GM18858 (cell line): ENCODE data around the gene CYP3A5.
"Not testable (repeated sequence)": the region's sequence is repeated elsewhere in the genome, so short reads cannot be mapped to it uniquely, and the experiment has no call there.

Source experiments
- ATAC-seq: cut with Tn5 transposase; IDR thresholded peaks from one replicate; pipeline ENCODE4 v1.9.1; 2021; ENCODE audit not compliant: unreplicated experiment

CYP3A5 gene

DNA sequence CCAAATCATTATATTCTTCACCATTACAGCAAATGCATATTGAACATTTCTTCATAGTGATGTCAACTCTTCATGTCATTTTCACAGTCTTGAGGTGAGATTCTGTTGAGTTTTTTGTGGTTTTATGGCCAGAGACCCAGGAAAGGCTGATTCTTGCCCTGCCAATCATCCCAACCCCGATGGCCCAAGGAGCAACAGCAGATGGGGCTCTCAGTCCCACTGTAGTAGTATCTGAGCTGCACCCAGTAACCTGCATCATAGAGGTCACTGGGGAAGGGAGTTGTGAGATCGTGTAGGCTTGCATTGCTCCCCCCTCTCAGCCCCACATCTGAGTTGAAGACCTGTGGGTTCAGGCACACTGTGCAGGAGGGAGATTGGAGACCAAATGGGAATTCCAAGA, 36.3 kb downstream of the CYP3A5 start:
- ATAC-seq: no peak

GRCh38 chr7:99642027-99642426, 37.8 kb downstream of the CYP3A5 start:
- ATAC-seq: no peak

GRCh38 chr7:99639267-99639666, 40.5 kb downstream of the CYP3A5 start:
- no peak for ATAC-seq

- no peak for ATAC-seq
These were observed 41.1 kb downstream of the CYP3A5 start for GRCh38 chr7:99638731-99639130.

GRCh38 chr7:99637414-99637813, 42.4 kb downstream of the CYP3A5 start:
- not testable (repeated sequence) for ATAC-seq

GRCh38 chr7:99631295-99632109, 48.3 kb downstream of the CYP3A5 start:
- no peak for ATAC-seq

DNA sequence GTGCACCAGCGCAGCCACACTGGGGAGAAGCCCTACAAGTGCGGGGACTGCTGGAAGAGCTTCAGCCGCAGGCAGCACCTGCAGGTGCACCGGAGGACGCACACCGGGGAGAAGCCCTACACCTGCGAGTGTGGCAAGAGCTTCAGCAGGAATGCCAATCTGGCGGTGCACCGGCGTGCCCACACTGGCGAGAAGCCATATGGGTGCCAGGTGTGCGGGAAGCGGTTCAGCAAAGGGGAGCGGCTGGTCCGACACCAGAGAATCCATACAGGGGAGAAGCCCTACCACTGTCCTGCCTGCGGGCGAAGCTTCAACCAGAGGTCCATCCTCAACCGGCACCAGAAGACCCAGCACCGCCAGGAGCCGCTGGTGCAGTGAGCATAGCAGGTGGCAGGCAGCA, 50.2 kb downstream of the CYP3A5 start:
- ATAC-seq: no peak

- no peak for ATAC-seq
These were observed 51.0 kb downstream of the CYP3A5 start for GRCh38 chr7:99628471-99629465.

- ATAC-seq: no peak
These were observed 52.3 kb downstream of the CYP3A5 start for GRCh38 chr7:99627513-99627912.

- no peak for ATAC-seq
These were observed 53.1 kb downstream of the CYP3A5 start for GRCh38 chr7:99626661-99627060.

DNA sequence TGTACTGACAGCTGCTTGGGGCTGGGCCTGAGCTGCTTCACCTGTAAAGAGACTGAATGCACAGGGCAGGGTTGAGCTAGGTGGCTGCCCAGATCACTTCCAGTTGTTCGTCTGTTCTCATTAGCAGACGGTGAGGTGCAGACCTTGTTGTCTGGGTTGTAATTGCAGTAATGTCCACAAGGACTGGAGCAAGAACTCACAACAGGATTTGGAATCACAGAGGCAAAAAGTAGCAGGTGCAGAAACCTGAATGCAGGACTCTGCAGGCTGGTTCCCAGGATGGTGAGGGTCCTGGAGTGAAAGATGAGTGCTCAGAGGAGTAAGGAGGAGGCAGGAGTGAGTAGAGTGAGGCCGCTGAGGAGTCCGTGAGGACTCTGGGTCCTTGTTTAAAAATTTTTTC, 53.8 kb downstream of the CYP3A5 start:
- ATAC-seq: no peak

DNA sequence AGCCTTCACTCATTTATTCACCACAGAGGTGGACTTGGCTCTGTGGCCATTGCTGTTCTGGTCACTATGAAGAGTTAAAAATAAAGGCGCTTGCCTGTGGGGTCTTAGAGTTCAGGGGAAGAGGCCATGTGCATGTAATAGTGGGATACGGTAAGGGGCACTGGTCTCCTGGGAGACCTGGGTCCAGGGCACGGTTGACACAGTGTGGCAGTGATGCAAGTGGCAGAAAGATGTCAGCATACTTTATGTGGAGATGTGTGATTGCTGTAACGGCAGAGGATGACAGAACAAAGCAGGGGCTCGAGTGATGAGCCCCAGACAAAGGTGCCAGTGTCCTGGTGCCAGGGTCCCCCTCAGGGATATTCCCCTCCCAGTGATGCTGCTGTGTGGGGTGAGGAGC, 54.5 kb downstream of the CYP3A5 start:
- ATAC-seq: no peak

DNA sequence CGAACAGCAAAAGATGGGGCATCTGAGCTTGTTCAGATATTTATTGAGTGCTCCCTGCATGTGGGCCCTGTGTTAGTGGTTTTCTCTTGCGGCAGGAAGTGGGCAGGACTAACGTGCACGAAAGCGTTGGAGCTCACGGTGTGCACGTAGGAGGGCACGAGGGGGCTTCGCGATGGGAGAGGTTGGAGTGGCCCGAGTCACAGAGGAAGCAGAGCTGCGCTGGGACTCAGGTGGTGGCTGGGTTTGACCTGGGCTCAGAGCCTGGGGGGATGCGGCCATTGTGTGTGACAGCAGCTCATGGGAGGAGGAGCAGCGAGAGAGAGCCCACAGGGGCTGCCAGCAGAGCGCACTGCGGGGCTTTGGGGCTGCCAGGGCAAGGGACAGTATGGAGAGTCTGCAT, 55.3 kb downstream of the CYP3A5 start:
- ATAC-seq: no peak

GRCh38 chr7:99623702-99624447, 55.9 kb downstream of the CYP3A5 start:
- no peak for ATAC-seq

- ATAC-seq: no peak
These were observed 56.6 kb downstream of the CYP3A5 start for GRCh38 chr7:99623091-99623693.

- ATAC-seq: no peak
These were observed 57.2 kb downstream of the CYP3A5 start for GRCh38 chr7:99622596-99622995.

- ATAC-seq: no peak
These were observed 58.5 kb downstream of the CYP3A5 start for GRCh38 chr7:99621271-99621670.

GRCh38 chr7:99619571-99620130, 60.1 kb downstream of the CYP3A5 start:
- ATAC-seq: no peak

- ATAC-seq: no peak
These were observed 61.1 kb downstream of the CYP3A5 start for GRCh38 chr7:99618726-99619125.

GRCh38 chr7:99617192-99617781, 62.5 kb downstream of the CYP3A5 start:
- ATAC-seq: no peak
